HG03558 (cell line): Measurements from ENCODE around the gene TNFRSF13B.
"Not testable (repeated sequence)": the region's sequence is repeated elsewhere in the genome, so short reads cannot be mapped to it uniquely, and the experiment has no call there.

Experiments
- ATAC-seq: cut with Tn5 transposase; IDR thresholded peaks from one replicate; pipeline ENCODE4 v1.9.1; 2021; ENCODE audit warnings: moderate number of reproducible peaks; ENCODE audit not compliant: unreplicated experiment; ENCODE audit errors: extremely low read depth

TNFRSF13B gene

GRCh38 chr17:16987830-16988601, 16.1 kb upstream of the TNFRSF13B start:
- ATAC-seq: peak; percentile 36

- no peak for ATAC-seq
Observed at GRCh38 chr17:16987066-16987829, 15.3 kb upstream of the TNFRSF13B start.

- no peak for ATAC-seq
Observed at GRCh38 chr17:16986391-16986790, 14.5 kb upstream of the TNFRSF13B start.

- ATAC-seq: no peak
Observed at GRCh38 chr17:16981928-16982327, 10.0 kb upstream of the TNFRSF13B start.

GRCh38 chr17:16980813-16981731, 9.2 kb upstream of the TNFRSF13B start:
- no peak for ATAC-seq

- no peak for ATAC-seq
Observed at GRCh38 chr17:16980061-16980460, 8.1 kb upstream of the TNFRSF13B start.

GRCh38 chr17:16979237-16979823, 7.4 kb upstream of the TNFRSF13B start:
- not testable (repeated sequence) for ATAC-seq

- no peak for ATAC-seq
Observed at GRCh38 chr17:16977932-16978331, 6.0 kb upstream of the TNFRSF13B start.

- no peak for ATAC-seq
Observed at GRCh38 chr17:16976725-16977550, 5.0 kb upstream of the TNFRSF13B start.

- ATAC-seq: no peak
Observed at GRCh38 chr17:16975744-16976625, 4.1 kb upstream of the TNFRSF13B start.

- ATAC-seq: no peak
Observed at GRCh38 chr17:16975277-16975651, 3.3 kb upstream of the TNFRSF13B start.

GRCh38 chr17:16974569-16975276, 2.8 kb upstream of the TNFRSF13B start:
- no peak for ATAC-seq

GRCh38 chr17:16973760-16974540, 2.0 kb upstream of the TNFRSF13B start:
- no peak for ATAC-seq

GRCh38 chr17:16973043-16973442, 1.1 kb upstream of the TNFRSF13B start:
- ATAC-seq: not testable (repeated sequence)

GRCh38 chr17:16972346-16972745, 428 bp upstream of the TNFRSF13B start:
- ATAC-seq: no peak

GRCh38 chr17:16969931-16970906, 1.7 kb downstream of the TNFRSF13B start:
- ATAC-seq: no peak
